Gastrocnemius medialis (tissue), 4 donors: Measurements from ENCODE around the gene BTG1.

ENCODE experiments used
- POLR2A ChIP-seq, 2 donors: fragments of 450-650 bp; IDR thresholded peaks; one replicate each; pipeline ENCODE4 v1.6.1; 2017; ENCODE audit warnings: antibody characterized with exemption in 2 of 2, mild to moderate bottlenecking in 2 of 2, moderate library complexity in 2 of 2
- TF ChIP-seq, protein P1 (sequence below), 5 experiments: fragments of 450-650 bp in 3 of 5; fragments of 200-600 bp in 2 of 5; sonication (generic) in 2 of 5; IDR thresholded peaks in 4 of 5; conservative IDR thresholded peaks in 1 of 5; 1 replicate in 4 of 5; 2 replicates in 1 of 5; pipeline ENCODE4 v1.5.1; 2016 to 2019; ENCODE audit warnings: antibody characterized with exemption in 5 of 5, mild to moderate bottlenecking in 3 of 5, moderate library complexity in 3 of 5

DNA sequence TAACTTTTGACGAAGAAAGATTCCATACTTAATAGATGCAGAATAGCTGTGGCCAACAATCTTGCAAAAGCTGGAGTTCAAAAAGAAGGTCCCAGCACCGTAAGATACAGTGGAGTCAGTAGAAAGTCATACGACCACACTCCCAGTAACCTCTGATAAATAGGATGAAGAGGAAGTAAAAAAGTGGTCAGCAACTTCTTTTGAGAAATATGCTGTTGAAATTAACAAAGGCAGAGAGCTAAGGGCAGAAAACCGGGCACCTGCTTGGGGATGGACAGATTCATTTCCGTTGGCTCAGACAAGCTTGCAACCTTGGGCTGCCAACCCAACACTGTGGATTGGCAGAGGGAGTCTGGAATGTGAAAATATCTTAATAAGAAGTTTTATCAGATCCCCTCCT is 40.0 kb downstream of the BTG1 start:
- TF ChIP-seq, protein P1, sequence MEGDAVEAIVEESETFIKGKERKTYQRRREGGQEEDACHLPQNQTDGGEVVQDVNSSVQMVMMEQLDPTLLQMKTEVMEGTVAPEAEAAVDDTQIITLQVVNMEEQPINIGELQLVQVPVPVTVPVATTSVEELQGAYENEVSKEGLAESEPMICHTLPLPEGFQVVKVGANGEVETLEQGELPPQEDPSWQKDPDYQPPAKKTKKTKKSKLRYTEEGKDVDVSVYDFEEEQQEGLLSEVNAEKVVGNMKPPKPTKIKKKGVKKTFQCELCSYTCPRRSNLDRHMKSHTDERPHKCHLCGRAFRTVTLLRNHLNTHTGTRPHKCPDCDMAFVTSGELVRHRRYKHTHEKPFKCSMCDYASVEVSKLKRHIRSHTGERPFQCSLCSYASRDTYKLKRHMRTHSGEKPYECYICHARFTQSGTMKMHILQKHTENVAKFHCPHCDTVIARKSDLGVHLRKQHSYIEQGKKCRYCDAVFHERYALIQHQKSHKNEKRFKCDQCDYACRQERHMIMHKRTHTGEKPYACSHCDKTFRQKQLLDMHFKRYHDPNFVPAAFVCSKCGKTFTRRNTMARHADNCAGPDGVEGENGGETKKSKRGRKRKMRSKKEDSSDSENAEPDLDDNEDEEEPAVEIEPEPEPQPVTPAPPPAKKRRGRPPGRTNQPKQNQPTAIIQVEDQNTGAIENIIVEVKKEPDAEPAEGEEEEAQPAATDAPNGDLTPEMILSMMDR (IDR thresholded peaks at IDR 0.05 in 4 of 5, conservative IDR thresholded peaks at IDR 0.05 in 1 of 5): no peak
- no peak for TF ChIP-seq POLR2A (IDR thresholded peaks at IDR 0.05)
